CD14-positive monocyte (primary cell): ENCODE data around the gene ANXA5. TPM values are rescaled to one million over a fixed set of nuclear protein-coding genes. Genes with fewer than 3 reads are reported as not detected.
A peak's percentile ranks its signal among the peaks of the same experiment; 100 is the strongest.

Experiments used
- DNase-seq, 3 donors: peaks; one replicate each; pipeline ENCODE4 v3.0.0-alpha.2; 2011 to 2022
- H2AFZ ChIP-seq: 2 replicates; pipeline ENCODE4 v1.6.0; 2012; ENCODE audit warnings: mild to moderate bottlenecking, low read depth, low read length, inconsistent platforms; ENCODE audit not compliant: insufficient read depth, poor library complexity, severe bottlenecking
- H3K27ac ChIP-seq, 2 donors: 1 replicate in 1 of 2; 2 replicates in 1 of 2; pipeline ENCODE4 v1.5.1; 2012 to 2013; ENCODE audit warnings: low read length in 2 of 2, control low read depth in 1 of 2, inconsistent platforms in 1 of 2, low read depth in 1 of 2, mild to moderate bottlenecking in 1 of 2
- H3K27me3 ChIP-seq, 2 donors: one replicate each; pipeline versions ENCODE4 v1.6.0 to v1.6.1; 2011 to 2013; ENCODE audit warnings: low read length in 2 of 2; ENCODE audit not compliant: control insufficient read depth in 2 of 2, insufficient read depth in 2 of 2
- H3K36me3 ChIP-seq, 2 donors: replicated peaks in 1 of 2; 1 replicate in 1 of 2; 2 replicates in 1 of 2; pipeline versions ENCODE4 v1.5.1 to v1.6.1; 2012 to 2013; ENCODE audit warnings: low read length in 2 of 2, control low read depth in 1 of 2, inconsistent platforms in 1 of 2, mild to moderate bottlenecking in 1 of 2; ENCODE audit not compliant: insufficient read depth in 2 of 2, control insufficient read depth in 1 of 2
- H3K4me1 ChIP-seq, 2 donors: 1 replicate in 1 of 2; 2 replicates in 1 of 2; pipeline versions ENCODE4 v1.5.1 to v1.6.1; 2012 to 2013; ENCODE audit warnings: low read length in 2 of 2, control low read depth in 1 of 2, inconsistent platforms in 1 of 2, mild to moderate bottlenecking in 1 of 2, moderate library complexity in 1 of 2; ENCODE audit not compliant: insufficient read depth in 2 of 2, control insufficient read depth in 1 of 2
- H3K4me2 ChIP-seq: replicated peaks from 2 replicates; pipeline ENCODE3; 2012; ENCODE audit warnings: low read length, moderate library complexity, mild to moderate bottlenecking; ENCODE audit not compliant: poor library complexity, severe bottlenecking; ENCODE audit errors: extremely low read depth
- H3K4me3 ChIP-seq, 3 experiments: fragments of 200-600 bp in 1 of 3; sonication (generic) in 1 of 3; replicated peaks in 1 of 3; 1 replicate in 2 of 3; 2 replicates in 1 of 3; pipeline ENCODE4 v1.5.1; 2011 to 2013; ENCODE audit warnings: low read length in 3 of 3, mild to moderate bottlenecking in 3 of 3, control low read depth in 2 of 3, low read depth in 2 of 3, inconsistent platforms in 1 of 3, moderate library complexity in 1 of 3
- H3K79me2 ChIP-seq: 2 replicates; pipeline ENCODE4 v1.6.0; 2012; ENCODE audit warnings: mild to moderate bottlenecking, control low read depth, inconsistent platforms, low read length, moderate library complexity; ENCODE audit not compliant: insufficient read depth
- H3K9ac ChIP-seq: 2 replicates; pipeline ENCODE4 v1.6.0; 2017; ENCODE audit warnings: low read length, mild to moderate bottlenecking; ENCODE audit not compliant: insufficient read depth, poor library complexity, severe bottlenecking
- H3K9me3 ChIP-seq, 2 donors: replicated peaks in 1 of 2; 1 replicate in 1 of 2; 2 replicates in 1 of 2; pipeline versions ENCODE4 v1.5.1 to v1.6.1; 2012 to 2013; ENCODE audit warnings: low read length in 2 of 2, control low read depth in 1 of 2; ENCODE audit not compliant: control insufficient read depth in 1 of 2, insufficient read depth in 1 of 2
- H4K20me1 ChIP-seq: 2 replicates; pipeline ENCODE4 v1.6.0; 2012; ENCODE audit warnings: mild to moderate bottlenecking, low read length, control low read depth, moderate library complexity; ENCODE audit not compliant: insufficient read depth
- H3K27ac Mint-ChIP-seq, 7 donors: one replicate each; pipeline ENCODE4 v1.8.0; 2020; ENCODE audit warnings: mild to moderate bottlenecking in 7 of 7, mixed read lengths in 7 of 7, moderate library complexity in 6 of 7, inconsistent platforms in 2 of 7
- H3K27me3 Mint-ChIP-seq, 3 donors: one replicate each; pipeline ENCODE4 v1.8.0; 2021 to 2022; ENCODE audit warnings: low read depth in 3 of 3, mild to moderate bottlenecking in 3 of 3, mixed read lengths in 3 of 3, moderate library complexity in 3 of 3, inconsistent platforms in 1 of 3
- H3K36me3 Mint-ChIP-seq, 2 donors: one replicate each; pipeline ENCODE4 v1.8.0; 2020; ENCODE audit warnings: mixed read lengths in 2 of 2, inconsistent platforms in 1 of 2, mild to moderate bottlenecking in 1 of 2
- H3K4me1 Mint-ChIP-seq: one replicate; pipeline ENCODE4 v1.8.0; 2020; ENCODE audit warnings: mild to moderate bottlenecking, mixed read lengths
- H3K4me3 Mint-ChIP-seq, 2 donors: one replicate each; pipeline ENCODE4 v1.8.0; 2020; ENCODE audit warnings: mild to moderate bottlenecking in 2 of 2, mixed read lengths in 2 of 2, moderate library complexity in 1 of 2
- H3K9me3 Mint-ChIP-seq, 7 donors: one replicate each; pipeline ENCODE4 v1.8.0; 2020 to 2022; ENCODE audit warnings: mixed read lengths in 7 of 7, mild to moderate bottlenecking in 6 of 7, moderate library complexity in 6 of 7, inconsistent platforms in 2 of 7
- WGBS: methylation state at CpG from one replicate; pipeline ENCODE4 v1.1.5; 2013; ENCODE audit warnings: missing lambda C conversion rate; ENCODE audit not compliant: insufficient coverage; 5-methylcytosine and 5-hydroxymethylcytosine counted together
- intact Hi-C, 2 donors: fragments of 100-400 bp; cut with micrococcal nuclease; formaldehyde crosslinking; loops; one replicate each; pipeline versions ENCODE4 v1.15.0 to v1.15.1; 2023
- polyA plus RNA-seq, 3 donors: library from polyadenylated mRNA; depleted of rRNA in 1 of 3; unstranded in 2 of 3; stranded (reverse) in 1 of 3; fragments of 300-500 nt in 2 of 3; fragments of >200 nt in 1 of 3; fragmentation: Illumina TruSeq in 2 of 3; gene quantifications; 1 replicate in 2 of 3; 2 replicates in 1 of 3; pipeline ENCODE4 v1.2.3, GENCODE V29; 2012 to 2021
- TF ChIP-seq, protein P1 (sequence below): fragments of 200-600 bp; IDR thresholded peaks from one replicate; pipeline ENCODE4 v1.8.0; 2022; ENCODE audit warnings: antibody characterized with exemption, mild to moderate bottlenecking

The ANXA5 gene
- polyA plus RNA-seq, 3 donors, result 312 to 796 (median 752) TPM

GRCh38 chr4:121674696-121675095 is 22.1 kb downstream of the ANXA5 start:
- Mint-ChIP-seq H3K27me3 (peaks cover 0 to 2% (median 0%) of the 10 kb centered on the region in 3 donors), H3K27ac (no peak overlapping the region), H3K4me1 (peaks cover 2% of the 10 kb centered on the region), H3K36me3 (peaks cover 74 to 93% of the 10 kb centered on the region in 2 donors), H3K9me3 (no peaks in the 10 kb centered on the region), H3K4me3 (no peak overlapping the region)
- intact Hi-C loops, result no loop called here
- Histone ChIP-seq H2AFZ (no peak overlapping the region), H3K36me3 (peaks cover 91 to 98% of the 10 kb centered on the region in 2 donors), H3K9ac (no peak overlapping the region), H3K4me1 (no peaks in the 10 kb centered on the region), H3K4me3 (no peak overlapping the region), H3K27me3 (no peaks in the 10 kb centered on the region), H3K9me3 (no peaks in the 10 kb centered on the region), H3K27ac (no peak overlapping the region), H3K4me2 (no peak overlapping the region), H4K20me1 (peaks cover 96% of the 10 kb centered on the region), H3K79me2 (no peaks in the 10 kb centered on the region)
- DNase-seq, result no peak
- TF ChIP-seq, protein P1, sequence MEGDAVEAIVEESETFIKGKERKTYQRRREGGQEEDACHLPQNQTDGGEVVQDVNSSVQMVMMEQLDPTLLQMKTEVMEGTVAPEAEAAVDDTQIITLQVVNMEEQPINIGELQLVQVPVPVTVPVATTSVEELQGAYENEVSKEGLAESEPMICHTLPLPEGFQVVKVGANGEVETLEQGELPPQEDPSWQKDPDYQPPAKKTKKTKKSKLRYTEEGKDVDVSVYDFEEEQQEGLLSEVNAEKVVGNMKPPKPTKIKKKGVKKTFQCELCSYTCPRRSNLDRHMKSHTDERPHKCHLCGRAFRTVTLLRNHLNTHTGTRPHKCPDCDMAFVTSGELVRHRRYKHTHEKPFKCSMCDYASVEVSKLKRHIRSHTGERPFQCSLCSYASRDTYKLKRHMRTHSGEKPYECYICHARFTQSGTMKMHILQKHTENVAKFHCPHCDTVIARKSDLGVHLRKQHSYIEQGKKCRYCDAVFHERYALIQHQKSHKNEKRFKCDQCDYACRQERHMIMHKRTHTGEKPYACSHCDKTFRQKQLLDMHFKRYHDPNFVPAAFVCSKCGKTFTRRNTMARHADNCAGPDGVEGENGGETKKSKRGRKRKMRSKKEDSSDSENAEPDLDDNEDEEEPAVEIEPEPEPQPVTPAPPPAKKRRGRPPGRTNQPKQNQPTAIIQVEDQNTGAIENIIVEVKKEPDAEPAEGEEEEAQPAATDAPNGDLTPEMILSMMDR, result no peak
- no CpG with 5 or more reads among the region's 2 CpGs for WGBS

GRCh38 chr4:121674191-121674590 is 22.6 kb downstream of the ANXA5 start:
- H3K4me1 ChIP-seq, result no peaks in the 10 kb centered on the region
- peaks cover 91 to 98% of the 10 kb centered on the region in 2 donors for H3K36me3 ChIP-seq
- H3K27me3 Mint-ChIP-seq, result peaks cover 0 to 2% (median 0%) of the 10 kb centered on the region in 3 donors
- no peak overlapping the region for H3K27ac ChIP-seq
- H2AFZ ChIP-seq, result no peak overlapping the region
- no peaks in the 10 kb centered on the region for H3K79me2 ChIP-seq
- no peaks in the 10 kb centered on the region for H3K9me3 ChIP-seq
- no CpG with 5 or more reads among the region's 1 CpG for WGBS
- no peaks in the 10 kb centered on the region for H3K27me3 ChIP-seq
- H3K9ac ChIP-seq, result no peak overlapping the region
- H3K4me2 ChIP-seq, result no peak overlapping the region
- DNase-seq, result no peak
- peaks cover 2% of the 10 kb centered on the region for H3K4me1 Mint-ChIP-seq
- H4K20me1 ChIP-seq, result peaks cover 95% of the 10 kb centered on the region
- peaks cover 75 to 93% of the 10 kb centered on the region in 2 donors for H3K36me3 Mint-ChIP-seq
- no peaks in the 10 kb centered on the region for H3K9me3 Mint-ChIP-seq
- peak overlapping the region in 1 of 7 donors; percentile 55 for H3K27ac Mint-ChIP-seq
- no peak overlapping the region for H3K4me3 ChIP-seq
- intact Hi-C loops, result no loop called here
- no peak overlapping the region for H3K4me3 Mint-ChIP-seq
- TF ChIP-seq, protein P1, result no peak
